Fibroblast of mammary gland (primary cell): ENCODE measurements around the gene LEAP2.

Source experiments
- DNase-seq: peaks from one replicate; pipeline ENCODE4 v3.0.0-alpha.2; 2010; ENCODE audit warnings: low read depth
- H3K4me3 ChIP-seq: 2 replicates; pipeline ENCODE4 v1.5.1; 2011; ENCODE audit warnings: low read depth, mild to moderate bottlenecking, low read length, moderate library complexity; ENCODE audit not compliant: control insufficient read depth
- CTCF ChIP-seq: conservative IDR thresholded peaks from 2 replicates; pipeline ENCODE4 v1.5.1; 2011; ENCODE audit warnings: low read depth, low read length, inconsistent platforms; ENCODE audit not compliant: control insufficient read depth, insufficient read depth

Gene LEAP2

GRCh38 chr5:132828846-132829494, 44.5 kb upstream of the LEAP2 start:
- no peak for TF ChIP-seq CTCF
- peak overlapping the region; percentile 58 for H3K4me3 ChIP-seq
- no peak for DNase-seq

GRCh38 chr5:132829742-132830435, 43.6 kb upstream of the LEAP2 start:
- TF ChIP-seq CTCF = peak; percentile 64
- DNase-seq = peak; percentile 49
- H3K4me3 ChIP-seq = peak overlapping the region; percentile 58

GRCh38 chr5:132830436-132831094, 42.9 kb upstream of the LEAP2 start, which contains the start of gene SHROOM1:
Gene SHROOM1, minus strand, starts transcription at chr5:132830647. Its CDS starts 4,507 bp downstream, at chr5:132826140.
- H3K4me3 ChIP-seq = peak within 1 kb of the TSS; percentile 58
- peak; percentile 53 for DNase-seq
- no peak for TF ChIP-seq CTCF

- no peak for TF ChIP-seq CTCF
- H3K4me3 ChIP-seq = no peak overlapping the region
- no peak for DNase-seq
Observed at GRCh38 chr5:132831095-132831860, 42.2 kb upstream of the LEAP2 start.

GRCh38 chr5:132832612-132833011, 40.9 kb upstream of the LEAP2 start:
- no peak for DNase-seq
- TF ChIP-seq CTCF = no peak
- H3K4me3 ChIP-seq = no peak overlapping the region

- no peak for TF ChIP-seq CTCF
- no peak overlapping the region for H3K4me3 ChIP-seq
- no peak for DNase-seq
Observed at GRCh38 chr5:132834057-132834456, 39.4 kb upstream of the LEAP2 start.
